MM.1S (cell line): ENCODE measurements around the gene TMEM176A.

Source experiments
- CTCF ChIP-seq: fragments of 300-600 bp; sonication (generic); IDR thresholded peaks from 2 replicates; pipeline ENCODE4 v1.5.1; 2016; ENCODE audit warnings: antibody characterized with exemption, low read length, mixed read lengths
- EZH2 ChIP-seq: fragments of 300-600 bp; sonication (generic); optimal IDR thresholded peaks from 2 replicates; pipeline ENCODE3; 2017; ENCODE audit warnings: low read depth, mild to moderate bottlenecking, antibody characterized with exemption, low read length, mixed read lengths

- no peak for TF ChIP-seq EZH2
- TF ChIP-seq CTCF, result no peak
Measured at GRCh38 chr7:150790416-150791075, 10.0 kb upstream of the TMEM176A start.
